Suppressor macrophage (primary cell): ENCODE data around the gene ASAP2.
A peak's percentile ranks its signal among the peaks of the same experiment; 100 is the strongest.

ENCODE experiments used
- DNase-seq, 4 experiments: peaks; one replicate each; pipeline ENCODE4 v3.0.0-alpha.2; 2020 to 2022

ASAP2 gene

DNA sequence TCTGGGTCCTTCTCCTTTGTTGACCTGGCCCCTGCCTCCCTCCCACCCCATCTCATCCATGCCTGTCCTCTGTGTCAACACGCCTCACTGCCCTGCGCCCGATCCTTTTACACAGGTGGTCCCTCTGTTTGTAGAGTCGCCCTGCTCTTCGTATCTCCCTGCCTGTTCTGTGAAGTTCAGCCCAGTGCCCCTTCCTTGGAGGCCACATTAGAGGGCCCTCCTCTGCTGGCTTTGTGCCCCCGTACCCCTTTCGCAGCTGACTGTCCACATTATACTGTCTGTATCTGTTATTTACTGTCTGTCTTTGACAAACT lies 25.5 kb downstream of the ASAP2 start:
- DNase-seq = no peak

DNA sequence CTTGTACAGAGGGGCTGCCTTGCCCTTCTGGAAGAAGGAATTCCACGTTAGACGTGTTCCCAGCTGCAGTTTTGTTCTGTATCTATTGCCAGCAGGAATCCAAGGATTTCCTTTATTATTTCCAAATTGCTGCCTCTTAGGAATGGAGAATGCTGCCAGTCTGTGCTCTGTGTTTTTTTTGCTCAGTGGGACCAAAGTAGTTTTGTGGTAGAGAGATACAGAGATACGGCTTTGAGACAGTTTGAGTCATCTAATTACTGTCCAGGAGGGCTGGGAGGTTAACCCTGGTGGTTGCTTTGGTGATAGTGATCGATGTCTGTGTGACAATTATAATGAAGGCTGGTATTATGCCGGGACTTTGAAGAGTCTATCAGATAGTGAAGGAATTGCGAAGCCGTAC lies 26.3 kb downstream of the ASAP2 start:
- DNase-seq = no peak

DNA sequence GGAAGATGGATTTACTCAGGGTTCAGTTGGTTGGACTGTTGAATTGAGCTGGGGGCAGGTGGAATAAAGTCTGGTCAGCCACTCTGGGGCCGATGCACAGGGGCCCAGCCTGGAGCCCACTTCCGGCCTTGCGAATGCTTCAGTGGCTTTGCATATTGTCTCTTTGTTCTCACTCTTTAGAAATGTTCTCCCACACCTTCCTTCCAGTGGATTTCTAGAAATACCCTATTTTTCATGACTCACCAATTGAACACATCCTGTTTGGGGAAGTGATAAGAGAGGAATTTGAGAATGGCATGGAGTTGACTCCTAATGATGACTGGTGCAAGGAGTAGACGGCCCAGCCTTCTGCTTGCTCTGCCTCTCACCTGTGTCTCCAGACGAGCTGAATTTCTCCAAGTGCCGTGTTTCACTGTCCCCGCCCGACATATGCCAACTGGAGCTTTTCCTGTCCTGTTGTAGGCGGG lies 28.1 kb downstream of the ASAP2 start:
- peak; percentile 30 to 84 (median 68) for DNase-seq

DNA sequence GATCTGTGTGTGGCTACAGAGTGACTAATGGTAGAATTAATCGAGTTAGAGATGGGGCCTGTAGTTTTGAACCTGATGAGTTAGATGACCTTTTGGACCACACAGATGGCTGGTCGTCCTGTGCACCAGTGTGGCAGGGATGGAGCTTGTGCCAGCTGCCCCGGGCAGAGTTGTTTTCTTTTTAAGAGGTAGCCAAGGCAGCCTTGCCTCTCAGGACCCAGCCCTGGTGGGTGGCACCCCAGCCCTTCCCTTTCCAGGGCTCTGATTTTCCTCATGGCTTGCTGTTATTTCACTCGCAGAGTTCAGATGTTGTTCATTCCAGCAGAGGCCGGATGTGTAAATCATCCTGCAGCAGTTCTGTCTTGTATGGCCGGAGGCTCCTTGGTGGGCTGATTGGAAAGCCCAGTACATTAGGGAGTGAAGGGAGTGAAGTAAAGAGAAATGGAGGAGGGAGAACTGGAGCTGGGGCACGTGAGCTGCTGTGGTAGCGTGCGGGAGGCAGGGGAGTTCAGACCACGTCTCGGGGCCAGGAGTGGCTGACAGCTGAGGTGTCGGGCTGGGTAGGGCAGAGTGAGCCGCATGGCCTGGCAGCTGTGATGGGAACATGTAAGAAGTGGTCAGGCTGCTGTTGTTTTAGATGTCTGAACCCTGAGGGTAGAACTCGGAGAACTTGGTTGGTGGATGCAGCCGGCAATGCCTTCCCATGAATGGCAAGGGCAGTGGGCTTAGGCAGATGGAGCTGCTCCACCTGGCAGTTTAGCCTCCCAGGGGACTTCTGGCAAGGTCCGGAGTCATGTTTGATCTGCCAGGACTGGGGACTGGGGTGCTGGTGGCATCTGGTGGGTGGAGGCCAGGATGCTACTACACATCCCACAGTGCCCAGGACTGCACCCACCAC lies 28.8 kb downstream of the ASAP2 start:
- DNase-seq = no peak

DNA sequence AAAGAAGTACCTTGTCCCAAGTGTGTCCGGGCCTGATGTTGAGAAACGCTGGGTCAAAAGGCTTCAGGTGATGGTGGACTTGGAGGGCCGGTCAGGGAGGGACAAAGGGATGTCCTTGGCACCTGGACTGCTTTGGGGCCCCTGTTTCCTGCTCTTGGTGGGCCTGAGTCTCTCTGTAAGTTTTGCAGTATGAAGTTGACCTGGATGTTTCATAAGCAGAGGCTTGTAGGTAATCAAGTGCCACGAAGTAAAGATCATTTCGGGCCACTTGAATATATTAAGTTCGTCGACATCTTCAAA lies 29.4 kb downstream of the ASAP2 start:
- DNase-seq = no peak

DNA sequence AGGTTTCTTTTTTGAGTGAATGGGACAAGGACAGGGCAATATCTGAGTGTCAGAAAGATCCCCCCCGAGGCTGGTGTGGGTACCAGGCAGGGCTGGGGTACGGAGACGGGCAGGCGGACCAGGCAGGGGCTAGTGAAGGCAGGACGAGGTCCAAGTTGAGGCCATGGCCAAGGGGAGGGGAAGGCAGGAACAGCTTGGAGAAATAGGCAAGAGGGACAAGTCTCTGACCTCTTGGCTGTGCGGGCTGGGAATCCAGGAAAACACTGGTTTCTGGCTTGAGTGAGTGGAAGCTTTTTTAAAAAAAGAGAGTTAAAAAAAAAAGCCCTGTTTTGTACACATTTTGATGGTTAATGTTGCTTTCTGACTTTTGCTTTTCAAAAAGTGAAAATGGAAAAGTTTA lies 30.3 kb downstream of the ASAP2 start:
- no peak for DNase-seq

DNA sequence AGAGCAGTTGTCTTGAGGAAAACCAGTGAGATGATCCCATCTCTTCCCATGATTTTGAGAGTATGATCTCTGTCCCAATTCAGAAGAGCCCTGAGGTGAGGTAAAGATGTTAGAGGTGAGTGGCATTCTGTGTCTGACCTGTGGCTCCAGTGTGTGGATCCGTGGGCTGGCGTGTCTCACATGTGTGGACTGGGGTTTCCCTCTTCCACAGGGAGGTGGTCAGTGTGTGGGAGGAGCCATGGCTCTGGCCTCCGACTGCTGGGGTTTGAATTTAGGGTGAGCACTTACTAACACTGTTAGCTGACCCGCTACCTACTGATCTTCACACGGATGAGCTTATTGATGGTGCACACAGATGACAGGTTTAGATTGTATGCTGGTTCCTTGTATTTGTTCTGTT lies 31.2 kb downstream of the ASAP2 start:
- DNase-seq = no peak

DNA sequence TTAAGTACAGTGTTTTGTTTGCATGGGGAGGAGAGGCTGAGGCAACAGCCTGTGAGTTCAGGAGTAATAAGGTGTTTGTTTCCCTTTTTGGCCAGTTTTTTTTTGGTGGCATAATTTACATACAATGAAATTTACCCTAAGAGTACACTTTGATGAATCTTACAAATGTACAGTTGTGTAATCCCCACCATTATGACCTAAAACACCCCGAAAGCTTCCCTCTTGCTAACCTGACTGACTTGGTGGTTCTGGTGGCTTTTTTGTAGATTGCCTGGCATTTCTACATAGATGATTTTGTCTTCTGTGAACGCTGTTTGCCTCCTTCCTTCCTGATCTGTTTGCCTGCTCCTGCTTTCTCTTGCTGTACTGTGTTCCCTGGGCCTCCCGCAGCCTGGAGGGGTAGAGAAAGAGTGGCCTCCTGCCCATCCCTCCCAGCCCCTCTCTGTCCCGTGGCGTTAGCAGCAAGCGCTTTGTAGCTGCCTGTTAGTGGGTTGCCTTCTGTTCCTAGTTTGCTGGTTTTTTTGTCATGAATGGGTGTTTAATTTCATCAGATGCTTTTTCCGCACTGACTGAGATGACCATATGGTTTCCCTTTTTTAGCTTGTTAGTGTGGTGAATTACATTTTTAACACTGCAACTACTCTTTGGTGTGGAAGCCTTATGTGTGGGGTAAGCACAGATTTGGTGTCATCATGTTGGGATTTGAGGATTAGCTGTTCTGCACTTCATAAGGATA lies 32.1 kb downstream of the ASAP2 start:
- peak in 2 of 4 experiments; percentile 37 to 48 for DNase-seq

DNA sequence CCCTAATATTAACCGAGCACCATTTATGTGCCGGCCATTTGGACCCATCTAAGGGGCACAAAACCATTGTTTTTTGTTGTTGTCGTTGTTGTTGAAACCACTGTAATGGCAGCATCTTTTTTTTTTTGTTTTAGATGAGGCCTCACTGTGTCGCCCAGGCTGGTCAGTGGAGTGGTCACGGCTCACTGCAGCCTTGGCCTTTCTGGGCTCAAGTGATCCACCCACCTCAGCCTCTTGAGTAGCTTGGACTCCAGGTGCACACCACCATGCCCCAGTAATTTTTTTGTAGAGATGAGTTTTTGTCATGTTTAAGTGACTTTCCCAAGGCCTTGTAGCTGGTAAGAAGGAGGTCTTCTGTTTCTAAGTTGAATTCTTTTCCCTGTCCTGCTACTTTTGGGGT lies 33.0 kb downstream of the ASAP2 start:
- no peak for DNase-seq

DNA sequence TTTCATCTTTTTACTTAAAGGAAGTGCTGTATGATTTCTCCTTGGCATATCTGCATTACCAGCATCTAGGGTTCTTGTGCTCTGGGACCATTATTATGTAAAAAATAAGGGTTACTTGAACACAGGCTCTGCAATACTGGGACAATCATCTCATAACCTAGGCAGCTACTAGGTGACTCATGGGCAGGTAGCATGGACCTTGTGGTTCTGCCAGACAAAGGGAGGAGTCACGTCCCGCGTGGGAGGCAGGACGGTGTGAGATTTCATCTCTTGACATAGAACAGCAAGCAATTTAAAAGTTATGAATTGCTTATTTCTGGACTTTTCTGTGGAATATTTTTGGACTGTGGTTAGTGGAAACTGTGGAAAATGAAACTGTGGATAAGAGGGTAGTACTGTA lies 34.1 kb downstream of the ASAP2 start:
- no peak for DNase-seq

DNA sequence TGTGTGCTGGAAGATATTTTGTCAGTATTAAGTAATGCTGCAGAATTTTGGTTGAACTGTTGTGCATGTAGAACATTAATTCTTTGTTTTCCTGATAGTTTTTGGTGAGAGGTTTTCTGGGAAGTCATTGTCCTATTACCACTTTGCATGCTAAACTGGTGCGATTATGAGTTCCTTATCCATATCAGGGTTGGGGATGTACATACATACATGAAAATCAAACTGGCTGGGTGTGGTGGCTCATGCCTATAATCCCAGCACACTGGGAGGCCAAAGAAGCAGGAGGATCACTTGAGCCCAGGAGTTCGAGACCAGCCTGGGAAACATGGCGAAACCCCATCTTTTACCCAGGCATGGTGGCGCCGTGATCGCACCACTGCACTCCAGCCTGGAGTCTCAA lies 34.6 kb downstream of the ASAP2 start:
- DNase-seq = no peak

DNA sequence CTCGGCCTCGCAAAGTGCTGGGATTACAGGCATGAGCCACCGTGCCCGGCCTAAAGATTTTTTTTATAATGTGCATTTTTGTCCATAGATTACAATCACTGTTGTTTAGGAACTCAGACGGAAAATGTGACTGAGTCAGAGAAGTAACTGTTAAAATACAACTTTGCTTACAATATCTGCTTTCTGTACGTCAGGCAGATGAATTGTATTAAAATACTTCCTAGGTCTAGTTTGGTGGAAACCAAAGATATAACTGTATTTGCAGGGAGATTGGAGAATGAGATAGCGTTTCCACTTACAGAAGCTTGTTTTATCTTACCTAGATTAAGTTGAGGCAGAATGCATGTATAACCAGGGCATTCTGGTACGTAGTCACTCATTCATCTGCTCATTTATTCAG lies 36.7 kb downstream of the ASAP2 start:
- no peak for DNase-seq

DNA sequence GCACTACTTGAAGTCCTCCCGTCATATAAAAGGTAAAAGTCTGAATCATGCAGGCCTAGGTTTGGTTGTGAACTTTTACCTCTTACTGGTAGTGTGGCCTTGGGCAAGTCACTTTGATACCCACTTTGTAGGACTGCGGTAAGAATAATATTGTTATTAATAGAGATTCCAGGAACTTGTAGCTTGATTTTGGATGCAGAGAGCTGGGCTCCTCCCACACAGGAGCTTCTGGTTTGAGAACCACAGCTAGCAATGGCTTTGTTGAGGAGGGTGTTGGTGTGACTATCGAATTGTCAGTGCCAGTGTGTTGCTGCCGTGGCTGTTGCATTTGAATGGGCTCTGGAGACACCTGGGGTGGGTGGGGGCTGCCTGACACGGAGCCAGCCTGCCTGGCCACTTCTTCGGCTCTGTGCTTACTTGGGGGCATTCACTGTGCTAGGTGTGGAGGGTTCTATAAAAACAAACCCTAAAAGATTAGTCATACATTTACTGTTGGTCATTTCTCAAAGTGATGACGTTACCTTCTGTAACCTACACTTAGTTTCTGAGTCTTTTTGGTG lies 38.5 kb downstream of the ASAP2 start:
- no peak for DNase-seq

DNA sequence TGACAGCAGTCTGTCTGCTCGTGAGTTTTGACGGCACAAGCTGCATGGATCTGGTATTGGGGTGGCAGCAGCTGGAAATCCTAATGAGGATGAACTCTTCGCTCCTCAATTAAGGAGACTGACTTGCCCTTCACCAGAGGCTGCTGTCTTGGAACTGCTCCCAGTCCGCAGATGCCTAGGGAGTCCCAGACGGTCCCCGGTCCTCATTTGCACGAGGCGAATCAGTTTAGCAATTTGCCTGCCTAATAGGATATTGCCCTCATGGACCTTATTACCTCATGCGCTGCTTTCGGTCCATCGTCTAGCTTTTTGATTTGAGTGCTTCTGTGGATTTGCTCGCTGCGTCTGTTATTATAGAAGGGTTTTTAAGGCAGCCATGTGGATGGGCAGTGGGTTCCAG lies 40.6 kb downstream of the ASAP2 start:
- no peak for DNase-seq

DNA sequence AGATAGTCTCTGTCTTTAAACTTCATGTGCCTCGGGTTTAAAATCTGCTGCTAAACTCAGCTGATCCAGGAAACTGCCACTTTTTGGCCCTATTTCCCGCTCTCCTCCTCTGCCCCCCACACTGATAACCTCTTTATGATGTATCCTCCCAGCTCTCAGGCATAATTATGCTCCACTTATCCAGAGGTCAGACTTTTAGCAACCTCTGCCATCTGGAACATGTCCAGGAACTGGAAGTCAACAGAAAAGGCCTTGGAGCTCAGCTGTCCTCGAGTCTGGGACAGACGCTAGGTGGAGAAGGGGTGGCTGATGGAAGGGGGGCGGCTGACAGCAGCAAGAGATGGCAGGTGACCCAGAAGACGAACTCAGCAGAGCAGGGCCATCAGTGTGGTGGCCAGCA lies 41.2 kb downstream of the ASAP2 start:
- no peak for DNase-seq

DNA sequence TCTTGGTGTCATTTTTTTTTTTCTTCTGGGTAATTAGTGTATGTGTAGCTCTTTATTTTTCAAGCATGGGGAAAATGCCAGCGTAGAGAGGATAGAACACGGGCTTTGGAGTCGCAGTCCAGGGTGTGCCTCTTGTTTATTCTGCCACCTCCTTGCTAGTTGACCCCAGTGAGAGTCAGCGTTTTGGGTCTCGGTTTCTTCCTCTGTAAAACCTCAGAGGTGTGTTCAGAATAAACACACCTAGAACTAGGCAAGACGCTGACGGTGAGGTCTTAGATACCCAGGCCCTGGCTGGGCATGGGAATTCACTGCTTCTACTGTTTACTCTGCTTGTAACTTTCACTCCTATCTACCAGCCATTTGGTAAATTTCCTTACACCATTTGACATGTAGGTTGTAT lies 41.8 kb downstream of the ASAP2 start:
- no peak for DNase-seq

DNA sequence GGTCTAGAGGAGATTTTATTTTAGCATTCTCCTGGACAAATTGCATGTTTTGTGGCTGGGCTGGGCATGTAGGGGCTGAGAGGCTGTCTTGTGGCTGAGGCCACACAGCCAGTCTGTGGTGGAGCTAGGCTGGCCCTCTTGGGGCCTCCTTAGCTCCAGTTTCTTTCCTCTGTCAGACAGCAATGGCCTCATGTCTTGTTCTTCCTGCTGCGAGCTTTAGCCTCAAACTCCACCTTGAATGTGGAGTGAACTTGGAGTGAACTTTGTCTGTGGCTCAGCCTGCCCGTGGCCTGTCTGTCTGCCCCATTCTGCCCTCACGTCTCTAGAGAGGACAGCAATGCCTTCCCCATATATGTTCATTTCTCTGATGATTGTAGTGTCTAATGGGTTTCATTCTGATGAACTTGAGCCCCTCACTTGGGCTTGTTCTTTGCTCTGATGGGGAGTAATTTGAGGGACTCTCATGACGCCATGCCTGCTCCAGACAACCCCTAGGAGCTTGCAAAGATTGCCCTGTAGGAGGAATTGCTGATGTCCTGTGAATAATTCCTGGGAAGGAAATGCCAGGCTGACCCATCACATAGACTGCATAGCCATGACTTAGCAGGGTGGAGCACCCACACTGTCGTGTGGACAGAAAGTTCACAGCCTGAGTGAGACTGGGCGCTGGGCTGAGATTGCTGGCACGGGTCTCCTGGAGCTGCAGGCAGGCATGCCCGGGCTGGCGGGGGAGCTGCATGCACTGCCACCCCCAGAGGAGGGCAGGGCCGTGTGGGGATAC lies 42.6 kb downstream of the ASAP2 start:
- DNase-seq = no peak

DNA sequence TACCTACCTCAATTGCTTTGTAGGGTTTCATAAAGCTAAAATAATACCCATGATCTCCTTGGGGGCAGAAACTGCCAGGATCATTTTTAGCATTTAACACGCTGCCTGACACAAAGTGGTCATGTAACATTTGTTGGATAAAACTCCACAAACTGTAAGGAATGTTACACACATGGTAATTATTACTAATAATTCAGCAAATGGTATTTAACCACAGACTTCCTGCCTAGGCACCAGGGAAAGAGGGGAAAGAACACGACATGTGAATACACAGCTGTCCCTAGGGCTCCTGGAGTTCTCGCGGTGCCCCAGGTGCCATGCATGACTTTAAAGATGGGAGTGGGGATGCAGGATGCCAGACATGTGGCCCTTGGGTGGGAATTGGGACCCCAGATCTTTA lies 43.5 kb downstream of the ASAP2 start:
- DNase-seq = no peak

DNA sequence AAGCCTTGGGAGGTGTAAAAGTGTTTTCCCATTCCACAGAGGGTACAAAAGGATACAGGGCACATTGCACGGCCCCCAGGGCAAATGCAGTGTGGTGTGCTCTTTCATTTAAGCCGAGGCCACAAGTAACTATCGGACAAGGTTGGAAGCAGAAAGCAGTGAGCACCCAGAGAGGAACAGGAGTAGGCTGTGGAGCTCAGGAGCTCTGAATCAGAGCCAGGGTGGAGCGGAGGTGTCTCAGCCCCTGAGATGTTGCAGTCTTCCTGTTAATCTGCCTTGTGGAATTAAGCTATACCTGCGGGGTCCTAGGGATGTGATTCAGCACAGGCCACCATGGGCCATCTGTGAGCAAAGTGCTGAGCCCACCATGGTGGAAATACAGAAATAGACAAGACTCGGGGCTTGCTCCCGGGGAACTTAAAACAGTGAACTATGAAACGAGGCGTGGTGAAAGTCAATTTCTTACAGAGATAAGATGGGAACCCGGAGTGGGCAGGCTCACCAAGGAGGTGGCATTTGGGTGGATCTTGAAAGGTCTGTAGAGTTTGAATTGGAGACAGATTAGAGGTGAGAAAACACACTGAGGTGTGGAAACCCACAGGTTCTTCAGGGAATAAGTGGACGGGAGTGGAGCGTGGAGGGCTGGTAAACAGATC lies 44.0 kb downstream of the ASAP2 start:
- no peak for DNase-seq

DNA sequence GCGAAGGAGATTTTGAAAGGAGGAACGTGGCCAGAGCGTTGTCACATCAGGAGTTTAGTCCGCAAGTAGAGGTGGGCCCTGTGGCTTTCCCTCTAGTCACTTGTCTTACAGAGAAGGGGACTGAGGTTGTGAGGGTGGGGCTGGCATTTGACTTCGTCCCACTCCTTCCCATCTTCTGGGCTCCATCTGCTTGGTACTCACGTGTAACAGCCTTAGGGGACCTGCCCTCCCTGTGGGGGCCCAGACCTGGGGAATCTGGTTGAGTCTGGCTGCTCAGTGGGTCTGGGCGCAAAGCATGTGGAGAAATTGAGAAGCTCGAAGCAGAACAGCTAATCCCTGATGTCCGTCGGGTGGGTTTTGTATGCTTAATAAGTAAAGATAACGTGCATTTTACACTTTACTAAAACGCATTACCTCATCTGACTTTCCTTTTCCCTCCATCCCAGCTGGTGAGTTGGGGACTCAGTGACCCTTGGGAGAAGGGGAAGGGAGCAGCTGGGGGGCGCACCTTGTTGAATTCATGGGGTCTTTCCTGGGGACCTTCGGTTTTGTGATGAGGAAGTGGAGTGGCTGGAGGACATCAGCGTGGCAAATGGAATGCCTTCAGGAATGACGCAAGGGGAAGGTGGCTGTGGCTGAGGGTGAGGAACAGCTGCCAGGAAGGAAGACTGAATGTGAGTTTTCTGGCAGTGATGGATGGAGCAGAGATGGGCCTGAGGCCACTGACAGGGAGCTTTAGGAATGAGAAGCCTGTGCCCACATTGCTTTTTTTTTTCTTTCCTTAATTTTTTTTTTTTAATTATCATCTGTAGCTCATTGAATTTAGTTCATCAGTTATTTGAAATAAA lies 44.8 kb downstream of the ASAP2 start:
- DNase-seq = peak in 1 of 4 experiments; percentile 7

DNA sequence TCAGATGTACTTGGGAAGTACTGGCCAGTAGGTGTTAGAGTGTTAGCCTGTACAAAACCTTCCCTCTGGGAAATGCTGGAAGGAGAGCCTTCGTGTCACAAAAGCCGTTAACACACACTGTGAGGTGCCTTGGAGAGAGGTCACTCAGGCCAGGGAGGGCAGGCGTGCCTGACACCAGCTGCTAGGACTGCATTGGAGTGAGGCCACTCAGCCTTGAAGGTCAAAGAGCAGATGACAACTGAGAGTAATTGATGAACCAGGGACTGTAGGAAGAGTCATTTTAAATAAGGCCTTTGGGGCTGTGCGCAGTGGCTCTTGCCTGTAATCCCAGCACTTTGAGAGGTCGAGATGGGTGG lies 45.4 kb downstream of the ASAP2 start:
- no peak for DNase-seq

DNA sequence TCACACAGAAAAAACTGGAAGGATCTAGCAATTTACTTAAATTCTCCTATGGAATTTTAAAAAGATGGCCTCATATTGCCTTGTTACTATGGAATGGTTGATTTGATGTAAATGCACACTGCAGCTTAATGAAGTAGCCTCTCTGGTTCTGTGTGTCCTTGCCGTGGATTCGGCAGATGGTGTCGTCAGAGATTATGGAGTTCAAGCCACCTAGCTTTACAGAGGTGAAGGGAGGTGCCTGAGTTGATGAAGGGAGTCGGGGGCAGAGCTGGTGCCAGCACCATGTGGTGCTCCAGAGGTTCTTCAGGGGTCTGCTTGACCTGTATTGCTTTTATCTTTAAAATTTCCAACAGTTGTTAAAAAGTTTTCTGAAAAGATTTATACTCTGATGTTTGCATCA lies 48.8 kb downstream of the ASAP2 start:
- no peak for DNase-seq
